ENCODE measurements around the gene UBE2G2. TPM values are rescaled to one million over a fixed set of nuclear protein-coding genes. Genes with fewer than 3 reads are reported as not detected.

UBE2G2 gene
- total RNA-seq, 1 experiment from 2014 or later: 121 TPM

DNA sequence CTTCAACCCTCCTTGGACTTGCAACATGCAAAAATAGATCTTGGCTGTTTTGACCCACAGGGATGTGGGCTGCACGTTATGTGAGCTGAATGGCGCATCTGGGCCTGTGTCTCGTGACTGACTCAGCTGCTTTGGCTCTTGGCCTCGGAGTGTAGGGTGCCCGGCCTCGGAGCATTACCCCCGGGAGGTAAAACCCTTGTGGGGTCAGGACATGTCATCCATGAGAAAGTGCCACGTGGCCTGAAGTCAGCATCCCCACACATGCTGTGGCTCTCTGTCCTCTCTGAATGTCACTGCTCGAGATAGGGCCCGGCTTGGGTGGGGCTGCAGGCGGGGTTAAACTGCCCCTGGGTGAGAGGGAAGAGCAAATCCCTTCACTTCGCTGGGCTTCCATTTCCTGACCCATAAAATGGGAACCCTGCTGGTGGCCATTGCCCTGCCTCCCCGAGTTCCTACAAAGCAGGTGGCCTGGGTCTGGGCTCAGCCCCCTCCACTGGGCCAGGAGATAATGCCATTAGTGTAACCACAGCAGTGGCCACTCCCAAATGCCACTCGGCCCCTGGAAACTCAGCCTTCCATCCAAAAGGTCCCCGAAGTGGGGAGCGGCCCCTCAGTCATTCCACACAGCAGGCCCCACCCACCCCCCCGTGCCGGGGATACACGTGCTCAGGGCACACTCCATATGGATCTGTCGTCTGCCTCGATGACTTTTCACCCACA is 67.4 kb downstream of the UBE2G2 start:
- TF ChIP-seq, protein P1, sequence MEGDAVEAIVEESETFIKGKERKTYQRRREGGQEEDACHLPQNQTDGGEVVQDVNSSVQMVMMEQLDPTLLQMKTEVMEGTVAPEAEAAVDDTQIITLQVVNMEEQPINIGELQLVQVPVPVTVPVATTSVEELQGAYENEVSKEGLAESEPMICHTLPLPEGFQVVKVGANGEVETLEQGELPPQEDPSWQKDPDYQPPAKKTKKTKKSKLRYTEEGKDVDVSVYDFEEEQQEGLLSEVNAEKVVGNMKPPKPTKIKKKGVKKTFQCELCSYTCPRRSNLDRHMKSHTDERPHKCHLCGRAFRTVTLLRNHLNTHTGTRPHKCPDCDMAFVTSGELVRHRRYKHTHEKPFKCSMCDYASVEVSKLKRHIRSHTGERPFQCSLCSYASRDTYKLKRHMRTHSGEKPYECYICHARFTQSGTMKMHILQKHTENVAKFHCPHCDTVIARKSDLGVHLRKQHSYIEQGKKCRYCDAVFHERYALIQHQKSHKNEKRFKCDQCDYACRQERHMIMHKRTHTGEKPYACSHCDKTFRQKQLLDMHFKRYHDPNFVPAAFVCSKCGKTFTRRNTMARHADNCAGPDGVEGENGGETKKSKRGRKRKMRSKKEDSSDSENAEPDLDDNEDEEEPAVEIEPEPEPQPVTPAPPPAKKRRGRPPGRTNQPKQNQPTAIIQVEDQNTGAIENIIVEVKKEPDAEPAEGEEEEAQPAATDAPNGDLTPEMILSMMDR (conservative IDR thresholded peaks at IDR 0.05): no peak
- Histone ChIP-seq H4K8ac (replicated peaks; ENCODE audit: insufficient read length, low read depth, low read length) (no peak overlapping the region), H2BK5ac (ENCODE audit: insufficient read length, low read length) (no peak overlapping the region), H3K4ac (ENCODE audit: low read depth, low read length) (no peak overlapping the region), H3K79me2 (ENCODE audit: insufficient read depth, low read length) (no peaks in the 10 kb centered on the region), H2BK20ac (ENCODE audit: low read depth, low read length, poor library complexity, severe bottlenecking) (no peak overlapping the region), H4K20me1 (ENCODE audit: control insufficient read depth, insufficient read depth, insufficient read length) (no peaks in the 10 kb centered on the region), H2BK12ac (ENCODE audit: insufficient read length, low read depth, low read length) (no peak overlapping the region), H3K23ac (ENCODE audit: insufficient read length, low read depth, low read length) (no peak overlapping the region), H2BK15ac (ENCODE audit: low read depth, low read length) (no peak overlapping the region), H3T11ph (ENCODE audit: low read length) (no peak overlapping the region), H4K91ac (ENCODE audit: insufficient read length, low read depth, low read length) (no peak overlapping the region), H3K4me1 (ENCODE audit: insufficient read depth, low read length) (no peaks in the 10 kb centered on the region), H2BK120ac (ENCODE audit: low read depth, low read length, poor library complexity, severe bottlenecking) (no peak overlapping the region), H3K27me3 (ENCODE audit: insufficient read depth, low read length) (no peaks in the 10 kb centered on the region), H4K5ac (ENCODE audit: insufficient read length, low read depth, low read length) (no peak overlapping the region), H3K27ac (ENCODE audit: insufficient read length, low read depth, low read length) (no peak overlapping the region), H3K23me2 (ENCODE audit: insufficient read length, low read depth, low read length, poor library complexity, severe bottlenecking) (peaks cover 3% of the 10 kb centered on the region), H2AFZ (ENCODE audit: low read length) (no peak overlapping the region), H3K79me1 (ENCODE audit: insufficient read depth, low read depth, low read length, poor library complexity, severe bottlenecking) (no peaks in the 10 kb centered on the region), H2AK5ac (ENCODE audit: insufficient read length, low read length) (no peak overlapping the region), H3K14ac (ENCODE audit: insufficient read depth, low read length) (no peak overlapping the region; the same call in 1 of the 2 replicates), H3K56ac (ENCODE audit: insufficient read length, low read depth, low read length) (no peak overlapping the region), H3K18ac (ENCODE audit: insufficient read length, low read depth, low read length) (no peak overlapping the region), H3K9ac (ENCODE audit: extremely low read depth, insufficient read length, low read length) (no peak overlapping the region), H3K4me2 (ENCODE audit: insufficient read depth, insufficient read length, low read length) (no peak overlapping the region), H3K9me3 (ENCODE audit: control insufficient read depth, low read depth, low read length) (no peaks in the 10 kb centered on the region)
- Mint-ChIP-seq H3K9me3 (no peaks in the 10 kb centered on the region), H3K27me3 (ENCODE audit: low read depth) (peaks cover 9% of the 10 kb centered on the region), H3K27ac (no peak overlapping the region), H3K4me3 (no peak overlapping the region), H3K36me3 (ENCODE audit: insufficient read depth in 1 of 3, low read depth in 3 of 3) (peaks cover 0 to 10% (median 2%) of the 10 kb centered on the region in 3 experiments; a peak in 3 of 7 replicates), H3K4me1 (peaks cover 48 to 49% of the 10 kb centered on the region in 2 experiments)
- no CpG with 5 or more reads among the region's 21 CpGs for WGBS (ENCODE audit: extremely low coverage, insufficient read length, low lambda C conversion rate)
- DNase-seq: peak; percentile 20

All from H9 (cell line).